ENCODE results near the gene RABEP2. TPM values are rescaled to one million over a fixed set of nuclear protein-coding genes. Genes with fewer than 3 reads are reported as not detected.
A peak's percentile ranks its signal among the peaks of the same experiment; 100 is the strongest.

Gene RABEP2
- total RNA-seq, 1 donor, result 31.5 TPM

GRCh38 chr16:28958216-28958615, 33.2 kb upstream of the RABEP2 start:
- Histone ChIP-seq H3K36me3 (ENCODE audit: insufficient read depth, low read length) (peaks cover 50% of the 10 kb centered on the region), H3K27me3 (ENCODE audit: insufficient read depth, low read length) (no peaks in the 10 kb centered on the region), H2AFZ (ENCODE audit: low read length) (no peak overlapping the region), H3K4me3 (ENCODE audit: insufficient read depth, low read length) (no peak overlapping the region), H4K20me1 (ENCODE audit: insufficient read depth, low read length) (no peaks in the 10 kb centered on the region), H3K79me2 (ENCODE audit: insufficient read depth, low read length) (peaks cover 5% of the 10 kb centered on the region), H3K4me1 (ENCODE audit: insufficient read depth, low read length) (no peaks in the 10 kb centered on the region), H3K4me2 (ENCODE audit: insufficient read depth, low read length) (no peak overlapping the region), H3K9me3 (ENCODE audit: low read depth, low read length) (no peaks in the 10 kb centered on the region), H3K27ac (ENCODE audit: low read depth, low read length) (no peak overlapping the region)
- DNase-seq (ENCODE audit: insufficient read length, low spot score, missing footprints), result peak; percentile 37
- no peak for TF ChIP-seq CTCF (IDR thresholded peaks at IDR 0.05; ENCODE audit: extremely low read depth, low read depth, low read length)

GRCh38 chr16:28951410-28951943, 26.4 kb upstream of the RABEP2 start:
- H3K4me2 ChIP-seq (ENCODE audit: insufficient read depth, low read length), result peak overlapping the region; percentile 94
- peaks cover 20% of the 10 kb centered on the region for H3K79me2 ChIP-seq (ENCODE audit: insufficient read depth, low read length)
- H3K27me3 ChIP-seq (ENCODE audit: insufficient read depth, low read length), result no peaks in the 10 kb centered on the region
- DNase-seq (ENCODE audit: insufficient read length, low spot score, missing footprints), result peak; percentile 87
- H3K9me3 ChIP-seq (ENCODE audit: low read depth, low read length), result no peaks in the 10 kb centered on the region
- peaks cover 28% of the 10 kb centered on the region for H3K36me3 ChIP-seq (ENCODE audit: insufficient read depth, low read length)
- peak overlapping the region; percentile 93 for H3K4me3 ChIP-seq (ENCODE audit: insufficient read depth, low read length)
- H3K27ac ChIP-seq (ENCODE audit: low read depth, low read length), result peak overlapping the region; percentile 39
- no peak for TF ChIP-seq CTCF (IDR thresholded peaks at IDR 0.05; ENCODE audit: extremely low read depth, low read depth, low read length)
- peaks cover 12% of the 10 kb centered on the region for H3K4me1 ChIP-seq (ENCODE audit: insufficient read depth, low read length)
- no peaks in the 10 kb centered on the region for H4K20me1 ChIP-seq (ENCODE audit: insufficient read depth, low read length)
- H2AFZ ChIP-seq (ENCODE audit: low read length), result peak overlapping the region; percentile 78

- H3K4me2 ChIP-seq (ENCODE audit: insufficient read depth, low read length), result peak within 1 kb of the TSS; percentile 94
- H3K9me3 ChIP-seq (ENCODE audit: low read depth, low read length), result no peaks in the 10 kb centered on the region
- peaks cover 12% of the 10 kb centered on the region for H3K4me1 ChIP-seq (ENCODE audit: insufficient read depth, low read length)
- no peaks in the 10 kb centered on the region for H4K20me1 ChIP-seq (ENCODE audit: insufficient read depth, low read length)
- peak within 1 kb of the TSS; percentile 96 for H2AFZ ChIP-seq (ENCODE audit: low read length)
- peaks cover 20% of the 10 kb centered on the region for H3K79me2 ChIP-seq (ENCODE audit: insufficient read depth, low read length)
- peak within 1 kb of the TSS; percentile 93 for H3K4me3 ChIP-seq (ENCODE audit: insufficient read depth, low read length)
- peak; percentile 100 for DNase-seq (ENCODE audit: insufficient read length, low spot score, missing footprints)
- H3K27ac ChIP-seq (ENCODE audit: low read depth, low read length), result peak within 1 kb of the TSS; percentile 39
- no peak for TF ChIP-seq CTCF (IDR thresholded peaks at IDR 0.05; ENCODE audit: extremely low read depth, low read depth, low read length)
- H3K36me3 ChIP-seq (ENCODE audit: insufficient read depth, low read length), result peaks cover 24% of the 10 kb centered on the region
- no peaks in the 10 kb centered on the region for H3K27me3 ChIP-seq (ENCODE audit: insufficient read depth, low read length)
Observed at GRCh38 chr16:28950648-28951409, 25.8 kb upstream of the RABEP2 start, which contains the start of gene NFATC2IP. Gene NFATC2IP (plus strand): TSS chr16:28950937. CDS start chr16:28951012, 75 bp downstream.

- Histone ChIP-seq H3K79me2 (ENCODE audit: insufficient read depth, low read length) (peaks cover 8% of the 10 kb centered on the region), H4K20me1 (ENCODE audit: insufficient read depth, low read length) (no peaks in the 10 kb centered on the region), H3K27me3 (ENCODE audit: insufficient read depth, low read length) (no peaks in the 10 kb centered on the region), H2AFZ (ENCODE audit: low read length) (no peak overlapping the region), H3K36me3 (ENCODE audit: insufficient read depth, low read length) (no peaks in the 10 kb centered on the region), H3K27ac (ENCODE audit: low read depth, low read length) (no peak overlapping the region), H3K4me2 (ENCODE audit: insufficient read depth, low read length) (no peak overlapping the region), H3K4me3 (ENCODE audit: insufficient read depth, low read length) (no peak overlapping the region), H3K4me1 (ENCODE audit: insufficient read depth, low read length) (peaks cover 10% of the 10 kb centered on the region), H3K9me3 (ENCODE audit: low read depth, low read length) (no peaks in the 10 kb centered on the region)
- no peak for DNase-seq (ENCODE audit: insufficient read length, low spot score, missing footprints)
- TF ChIP-seq CTCF (IDR thresholded peaks at IDR 0.05; ENCODE audit: extremely low read depth, low read depth, low read length), result no peak
Observed at GRCh38 chr16:28946681-28947080, 21.6 kb upstream of the RABEP2 start.

Data from osteoblast (primary cell).